GM12878 (cell line): Measurements from ENCODE around the gene PITPNB. TPM values are rescaled to one million over a fixed set of nuclear protein-coding genes. Genes with fewer than 3 reads are reported as not detected.
A peak's percentile ranks its signal among the peaks of the same experiment; 100 is the strongest.

Source experiments
- CBX3 ChIP-seq: fragments of 200-600 bp; sonication (generic); IDR thresholded peaks from 2 replicates; pipeline ENCODE4 v1.6.1; 2016; ENCODE audit warnings: low read depth, borderline replicate concordance
- CHD2 ChIP-seq: IDR thresholded peaks from 2 replicates; pipeline ENCODE4 v1.6.1; 2011; ENCODE audit warnings: low read depth, low read length, improper control_type of control experiment, borderline replicate concordance
- EGR1 ChIP-seq, 2 experiments: IDR thresholded peaks; 1 replicate in 1 of 2; 2 replicates in 1 of 2; pipeline ENCODE4 v1.6.1; 2011 to 2012; ENCODE audit warnings: low read depth in 2 of 2, low read length in 2 of 2, borderline replicate concordance in 1 of 2, mild to moderate bottlenecking in 1 of 2, moderate library complexity in 1 of 2
- ETV6 ChIP-seq, 2 experiments: fragments of 450-650 bp in 1 of 2; IDR thresholded peaks in 1 of 2; conservative IDR thresholded peaks in 1 of 2; 2 replicates each; pipeline ENCODE4 v1.6.1; 2014; ENCODE audit warnings: antibody characterized with exemption in 1 of 2, borderline replicate concordance in 1 of 2, low read depth in 1 of 2, mild to moderate bottlenecking in 1 of 2, moderate library complexity in 1 of 2
- GATAD2B ChIP-seq: fragments of 450-650 bp; conservative IDR thresholded peaks from 2 replicates; pipeline ENCODE4 v1.6.1; 2017; ENCODE audit warnings: low read depth, mild to moderate bottlenecking, moderate library complexity
- HSF1 ChIP-seq: fragments of 150-350 bp; IDR thresholded peaks from 2 replicates; pipeline ENCODE4 v1.6.1; 2014; ENCODE audit warnings: mild to moderate bottlenecking, low read depth, low read length
- KAT2A ChIP-seq: conservative IDR thresholded peaks from 2 replicates; pipeline ENCODE4 v1.6.1; 2011; ENCODE audit warnings: low read depth, low read length; ENCODE audit not compliant: control insufficient read depth
- MLLT1 ChIP-seq: fragments of 450-650 bp; IDR thresholded peaks from 2 replicates; pipeline ENCODE4 v1.6.1; 2016; ENCODE audit warnings: mild to moderate bottlenecking
- MTA2 ChIP-seq: fragments of 450-650 bp; IDR thresholded peaks from 2 replicates; pipeline ENCODE4 v1.6.1; 2016; ENCODE audit warnings: low read depth, mild to moderate bottlenecking, moderate library complexity
- NKRF ChIP-seq: fragments of 450-650 bp; conservative IDR thresholded peaks from 2 replicates; pipeline ENCODE4 v1.6.1; 2017; ENCODE audit warnings: mild to moderate bottlenecking, moderate library complexity
- POLR2AphosphoS5 ChIP-seq: IDR thresholded peaks from 2 replicates; pipeline ENCODE4 v1.6.1; 2011; ENCODE audit warnings: mild to moderate bottlenecking, low read length, inconsistent platforms
- RAD21 ChIP-seq: IDR thresholded peaks from 2 replicates; pipeline ENCODE4 v1.6.1; 2011; ENCODE audit warnings: mild to moderate bottlenecking, low read depth, low read length, moderate library complexity; ENCODE audit not compliant: insufficient read depth
- RCOR1 ChIP-seq: conservative IDR thresholded peaks from 2 replicates; pipeline ENCODE4 v1.6.1; 2012; ENCODE audit warnings: low read depth, low read length, improper control_type of control experiment
- SMARCA5 ChIP-seq: fragments of 450-650 bp; IDR thresholded peaks from 2 replicates; pipeline ENCODE4 v1.6.1; 2017; ENCODE audit warnings: mild to moderate bottlenecking
- SP1 ChIP-seq: IDR thresholded peaks from one replicate; pipeline ENCODE4 v1.6.1; 2011; ENCODE audit warnings: low read depth, low read length
- STAT1 ChIP-seq: fragments of 450-650 bp; conservative IDR thresholded peaks from 2 replicates; pipeline ENCODE4 v1.6.1; 2014; ENCODE audit warnings: antibody characterized with exemption, mild to moderate bottlenecking
- YY1 ChIP-seq: IDR thresholded peaks from 2 replicates; pipeline ENCODE4 v1.6.1; 2011; ENCODE audit warnings: low read depth, mild to moderate bottlenecking, low read length
- ZZZ3 ChIP-seq: IDR thresholded peaks from 2 replicates; pipeline ENCODE4 v1.6.1; 2011; ENCODE audit warnings: low read depth; ENCODE audit not compliant: control insufficient read depth, insufficient read length
- polyA plus RNA-seq, 11 experiments: library from polyadenylated mRNA; depleted of rRNA in 4 of 11; unstranded in 6 of 11; stranded (reverse) in 5 of 11; fragments of >200 nt; fragmentation: Nextera tagmentation in 4 of 11; fragmentation: Illumina TruSeq in 1 of 11; extraction: Ambion mirVana in 4 of 11; extraction: Trizol in 1 of 11; gene quantifications; 1 replicate in 1 of 11; 2 replicates in 10 of 11; pipeline versions ENCODE4 v1.2.1 to v1.2.3, GENCODE V29; 2011 to 2016; ENCODE audit warnings: inconsistent platforms in 2 of 11, missing spikeins in 2 of 11, low read depth in 1 of 11
- total RNA-seq, 4 experiments: library from RNA; depleted of rRNA in 3 of 4; stranded (reverse); fragments of >200 nt in 3 of 4; fragmentation: Illumina TruSeq in 1 of 4; extraction: Trizol in 1 of 4; gene quantifications; 2 replicates each; pipeline versions ENCODE4 v1.2.1 to v1.2.3, GENCODE V29; 2013 to 2021

Gene PITPNB
- total and polyA plus RNA-seq, 10 of the 15 experiments (the other 5 are each of a cell fraction or from before 2014, with no cell fraction given): 19.7 to 116 (median 64.9) TPM

GRCh38 chr22:27919222-27919941 lies at the start of gene PITPNB (continued):
- 0 out of 2 replicates have a peak, but pooled peaks have one; percentile 28 for TF ChIP-seq STAT1
- peak; percentile 69; the same call in 1 of the 2 replicates for TF ChIP-seq NKRF
- no peak for TF ChIP-seq ZZZ3
- TF ChIP-seq SP1: no peak
- TF ChIP-seq HSF1: no peak
- 0 out of 2 replicates have a peak, but pooled peaks have one; percentile 6 for TF ChIP-seq YY1
- TF ChIP-seq POLR2AphosphoS5: no peak; the same call in none of the 2 replicates
- TF ChIP-seq EGR1 (IDR thresholded peaks at IDR 0.05; ENCODE audit: borderline replicate concordance in 1 of 2, low read depth in 2 of 2, low read length in 2 of 2): peak in 1 of 2 experiments; percentile 60; a peak in 2 of 3 replicates
- TF ChIP-seq ETV6 (conservative IDR thresholded peaks at IDR 0.05 in 1 of 2, IDR thresholded peaks at IDR 0.05 in 1 of 2; ENCODE audit: borderline replicate concordance in 1 of 2, low read depth in 1 of 2): no peak
- no peak for TF ChIP-seq KAT2A
- TF ChIP-seq RCOR1: no peak
- TF ChIP-seq GATAD2B: peak; percentile 26; the same call in 1 of the 2 replicates
- TF ChIP-seq MTA2: 0 out of 2 replicates have a peak, but pooled peaks have one; percentile 21
- TF ChIP-seq CHD2: peak; percentile 49; the same call in 1 of the 2 replicates
- no peak for TF ChIP-seq CBX3
- TF ChIP-seq RAD21: no peak
- no peak for TF ChIP-seq SMARCA5
- peak; percentile 49; the same call in 1 of the 2 replicates for TF ChIP-seq MLLT1
